Muscle of arm (tissue), 12 donors: ENCODE data around the gene EIF4ENIF1. TPM values are rescaled to one million over a fixed set of nuclear protein-coding genes. Genes with fewer than 3 reads are reported as not detected.
A peak's percentile ranks its signal among the peaks of the same experiment; 100 is the strongest.
"Not testable (repeated sequence)": the region's sequence is repeated elsewhere in the genome, so short reads cannot be mapped to it uniquely, and the experiment has no call there.

Source experiments
- DNase-seq: peaks from one replicate; pipeline ENCODE4 v3.0.0-alpha.2; 2013
- polyA plus RNA-seq, 12 donors: library from polyadenylated mRNA; unstranded; fragments of 120-200 nt; gene quantifications; one replicate each; pipeline ENCODE4 v1.2.1, GENCODE V29; 2013; ENCODE audit not compliant: insufficient read length in 12 of 12

Gene EIF4ENIF1
- polyA plus RNA-seq, 12 donors, result 27.5 to 52.1 (median 30.8) TPM; not detected in 1

DNA sequence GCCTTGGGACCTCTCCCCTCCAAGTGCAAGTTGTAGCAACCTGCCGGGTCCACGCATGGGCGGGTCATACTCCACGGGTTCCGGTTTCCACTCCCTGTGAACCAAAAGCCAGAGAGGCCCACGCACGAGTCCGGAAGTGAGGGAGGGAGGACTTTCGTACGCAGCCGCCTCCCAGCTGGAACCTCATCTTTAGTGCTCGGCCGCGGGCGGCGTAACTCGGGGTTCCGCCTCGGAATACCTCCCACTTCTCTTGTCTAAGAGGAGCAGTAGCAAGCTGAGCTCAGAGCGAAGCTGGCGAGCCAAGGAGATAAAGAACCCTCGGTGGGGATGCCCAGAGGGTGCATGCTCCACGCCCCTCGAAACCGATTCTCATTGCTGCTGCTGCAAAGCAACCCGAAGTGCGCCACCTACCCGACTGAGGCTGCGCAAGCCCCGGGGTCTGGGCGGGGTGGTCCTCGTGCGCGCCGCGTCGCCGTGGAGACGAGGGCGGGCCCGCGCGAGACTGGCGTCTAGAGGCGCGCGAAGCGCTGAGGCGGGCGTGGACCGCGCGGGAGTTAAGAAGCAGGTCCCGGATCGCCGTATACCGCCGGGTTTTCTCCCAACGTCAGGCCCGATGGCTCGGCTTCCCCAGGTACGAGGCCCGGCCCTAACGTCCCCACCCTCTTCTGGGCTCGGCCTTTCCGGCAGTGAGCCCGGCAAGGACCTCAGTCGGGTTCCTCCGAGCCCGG lies 6.5 kb upstream of the EIF4ENIF1 start, which contains the start of gene SFI1:
Gene SFI1, plus strand, starts transcription at position 530 of the 728 bp plus-strand sequence. CDS start 11,749 bp downstream, outside the sequence.
- DNase-seq, result peak; percentile 91

DNA sequence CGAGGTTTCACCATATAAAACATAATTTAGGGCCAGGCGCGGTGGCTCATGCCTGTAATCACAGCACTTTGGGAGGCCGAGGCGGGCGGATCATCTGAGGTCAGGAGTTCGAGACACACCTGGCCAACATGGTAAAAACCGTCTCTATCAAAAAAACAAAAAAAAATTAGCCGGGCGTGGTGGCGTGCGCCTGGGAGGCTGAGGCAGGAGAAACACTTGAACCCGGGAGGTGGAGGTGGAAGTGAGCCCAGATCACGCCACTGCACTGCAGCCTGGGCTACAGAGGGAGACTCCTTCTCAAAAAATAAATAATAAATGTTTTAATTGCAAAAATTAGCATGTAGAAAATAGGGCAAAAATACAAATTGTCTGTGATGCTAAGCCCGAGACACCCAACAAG lies 5.7 kb upstream of the EIF4ENIF1 start:
- DNase-seq, result no peak

GRCh38 chr22:31493355-31493754 lies 3.7 kb upstream of the EIF4ENIF1 start:
- not testable (repeated sequence) for DNase-seq

DNA sequence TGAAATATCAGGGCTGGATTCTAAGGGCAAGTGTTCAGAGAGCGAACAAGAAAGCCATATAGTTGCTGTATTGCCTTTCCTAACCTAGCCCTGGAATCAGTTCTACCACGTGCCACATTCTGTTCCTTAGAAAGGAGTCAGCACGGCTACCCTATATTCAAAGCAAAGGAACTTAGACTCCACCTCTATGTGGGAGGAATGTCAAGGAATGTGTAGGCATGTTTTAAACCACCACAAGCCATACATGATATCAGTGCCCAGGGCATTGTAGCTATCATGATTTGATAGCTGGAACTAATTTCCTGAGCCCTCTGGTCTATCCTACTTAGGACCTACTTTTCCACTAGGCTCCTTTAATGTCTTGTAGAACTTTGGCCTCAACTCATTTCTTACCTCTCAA lies 2.5 kb upstream of the EIF4ENIF1 start:
- DNase-seq, result no peak

DNA sequence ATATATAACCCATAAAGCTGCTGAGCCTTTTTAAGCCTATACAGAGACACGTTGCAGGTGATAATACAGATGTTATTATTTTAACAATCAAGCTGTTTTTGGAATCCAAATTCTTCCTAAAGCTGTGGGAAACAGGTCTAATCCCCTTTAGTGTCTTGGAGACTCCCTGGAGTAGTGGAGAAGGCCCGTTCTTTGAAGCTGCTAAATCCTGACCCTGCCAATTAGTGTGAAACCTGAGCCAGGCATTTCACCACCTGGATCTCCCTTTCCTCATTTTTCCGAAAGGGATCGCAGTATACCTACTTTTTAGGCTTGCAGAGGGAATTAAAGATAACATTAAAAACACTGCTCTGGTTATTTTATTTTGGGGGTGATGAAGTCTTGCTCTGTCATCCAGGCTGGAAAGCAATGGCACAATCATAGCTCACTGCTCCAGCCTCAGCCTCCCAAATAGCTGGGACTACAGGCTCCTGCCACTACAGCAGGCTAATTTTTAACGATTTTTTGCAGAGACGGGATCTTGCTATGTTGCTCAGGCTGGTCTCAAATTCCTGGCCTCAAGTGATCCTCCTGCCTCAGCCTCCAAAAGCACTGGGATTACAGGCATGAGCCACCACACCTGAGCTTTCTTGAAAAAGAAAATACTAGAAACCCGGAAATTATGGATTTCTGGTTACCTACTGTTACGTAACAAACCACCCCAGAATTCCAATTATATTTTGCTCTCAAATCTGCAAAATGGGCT lies 1.7 kb upstream of the EIF4ENIF1 start:
- no peak for DNase-seq

DNA sequence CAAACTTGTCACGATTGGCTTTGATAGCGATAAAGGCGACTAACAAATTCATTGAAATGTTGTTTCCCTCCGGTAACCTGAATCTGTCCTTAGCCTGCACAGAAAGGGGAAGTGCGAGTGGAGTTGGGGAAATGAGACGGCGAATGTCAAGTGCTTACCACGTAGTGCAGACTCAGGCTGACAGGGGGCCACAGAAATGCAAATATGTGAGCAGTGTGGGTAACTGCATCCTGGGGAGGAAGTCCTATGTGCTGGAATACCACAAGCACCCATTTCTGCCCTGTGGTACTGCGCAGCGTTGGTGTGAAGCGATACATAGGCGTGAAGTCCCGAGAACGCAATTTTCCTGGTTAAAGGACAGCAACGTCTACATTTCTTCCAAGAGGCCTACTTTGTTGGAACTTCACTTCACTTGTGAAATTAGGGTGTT lies 869 bp upstream of the EIF4ENIF1 start:
- peak; percentile 56 for DNase-seq

- peak; percentile 13 for DNase-seq
Observed at GRCh38 chr22:31488988-31489617, 539 bp downstream of the EIF4ENIF1 start.

DNA sequence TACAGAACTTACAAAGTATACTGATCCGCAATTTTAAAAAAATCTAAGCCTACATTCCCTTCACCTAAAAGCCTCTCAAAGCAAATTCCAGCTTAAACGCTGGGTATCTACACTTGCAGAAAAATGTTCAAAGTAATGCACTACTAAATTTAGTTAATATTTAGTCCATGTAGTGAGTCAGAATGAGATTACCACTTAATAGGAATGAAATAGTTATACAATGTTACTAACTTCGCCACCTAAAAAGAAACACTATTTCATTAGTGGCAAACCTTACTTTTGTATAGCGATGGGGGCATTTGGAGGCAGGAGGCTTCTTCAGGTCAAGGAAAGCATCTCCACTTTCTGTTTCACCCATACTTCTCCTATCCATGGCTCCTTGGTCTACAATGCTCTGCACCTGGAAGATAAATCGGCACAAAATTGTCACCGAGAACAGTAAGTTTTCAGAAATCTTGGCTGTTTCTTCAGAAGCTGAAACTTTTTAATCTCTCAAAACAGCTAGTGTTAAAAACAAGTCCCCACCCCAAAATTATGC lies 1.2 kb downstream of the EIF4ENIF1 start:
- no peak for DNase-seq

- no peak for DNase-seq
Observed at GRCh38 chr22:31486951-31487350, 2.7 kb downstream of the EIF4ENIF1 start.

DNA sequence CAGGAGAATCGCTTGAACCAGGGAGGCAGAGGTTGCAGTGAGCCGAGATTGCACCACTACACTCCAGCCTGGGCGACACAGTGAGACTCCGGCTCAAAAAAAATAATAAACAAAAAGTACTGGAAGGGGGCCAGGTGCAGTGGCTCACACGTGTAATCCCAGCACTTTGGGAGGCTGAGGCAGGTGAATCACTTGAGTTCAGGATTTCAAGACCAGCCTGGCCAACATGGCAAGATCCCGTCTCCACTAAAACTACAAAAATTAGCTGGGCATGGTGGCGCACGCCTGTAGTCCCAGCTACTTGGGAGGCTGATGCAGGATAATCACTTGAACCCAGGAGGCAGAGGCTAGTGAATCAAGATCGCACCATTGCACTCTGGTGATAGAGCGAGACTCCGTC lies 3.3 kb downstream of the EIF4ENIF1 start:
- DNase-seq, result not testable (repeated sequence)

DNA sequence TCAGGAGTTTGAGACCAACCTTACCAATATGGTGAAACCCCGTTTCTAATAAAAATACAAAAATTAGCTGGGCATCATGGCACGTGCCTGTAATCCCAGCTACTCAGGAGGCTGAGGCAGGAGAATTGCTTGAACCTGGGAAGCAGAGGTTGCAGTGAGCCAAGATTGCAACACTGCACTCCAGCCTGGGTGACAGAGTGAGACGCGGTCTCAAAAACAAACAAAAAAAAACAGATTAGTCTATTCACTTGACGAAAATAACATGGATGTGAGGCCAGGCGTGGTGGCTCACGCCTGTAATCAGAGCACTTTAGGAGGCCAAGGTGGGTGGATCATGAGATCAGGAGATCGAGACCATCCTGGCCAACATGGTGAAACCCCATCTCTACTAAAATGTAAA lies 7.2 kb downstream of the EIF4ENIF1 start:
- not testable (repeated sequence) for DNase-seq

GRCh38 chr22:31481129-31481528 lies 8.5 kb downstream of the EIF4ENIF1 start:
- DNase-seq, result no peak

DNA sequence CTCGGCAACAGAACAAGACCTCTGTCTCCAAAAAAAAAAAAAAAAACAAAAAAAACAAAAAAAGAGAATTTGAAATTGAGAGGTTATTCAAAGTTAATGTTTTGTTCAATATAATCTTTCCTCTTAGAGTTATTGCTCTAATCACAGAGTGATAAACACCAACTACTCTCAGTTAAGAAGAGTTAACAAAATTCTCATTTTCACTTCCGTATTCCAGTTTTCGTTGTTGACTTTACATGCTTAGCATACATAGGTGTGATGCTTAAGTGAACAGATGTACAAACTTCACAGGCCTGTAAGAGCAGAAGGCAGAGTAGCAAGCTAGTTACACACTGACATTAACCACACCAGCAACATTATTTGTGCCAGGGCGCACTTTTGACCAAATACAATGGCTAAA lies 12.3 kb downstream of the EIF4ENIF1 start:
- no peak for DNase-seq

DNA sequence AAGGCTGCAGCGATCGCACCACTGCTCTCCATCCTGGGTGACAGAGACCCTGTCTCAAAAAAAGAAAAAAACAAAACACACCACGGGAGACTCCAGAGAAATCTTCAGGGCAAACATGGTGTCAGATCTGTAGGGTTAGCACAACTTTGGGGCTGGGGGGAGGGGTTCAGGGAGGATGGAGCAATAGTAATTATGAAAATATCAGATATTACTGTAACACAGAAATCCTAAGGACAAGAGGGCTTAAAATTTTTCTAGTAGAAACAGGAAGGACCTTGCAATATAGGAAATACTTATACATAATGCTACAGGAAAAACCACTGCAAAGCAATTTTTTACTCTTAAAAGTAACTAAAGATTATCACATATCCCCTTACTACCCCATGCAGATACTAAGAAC lies 13.8 kb downstream of the EIF4ENIF1 start:
- no peak for DNase-seq

DNA sequence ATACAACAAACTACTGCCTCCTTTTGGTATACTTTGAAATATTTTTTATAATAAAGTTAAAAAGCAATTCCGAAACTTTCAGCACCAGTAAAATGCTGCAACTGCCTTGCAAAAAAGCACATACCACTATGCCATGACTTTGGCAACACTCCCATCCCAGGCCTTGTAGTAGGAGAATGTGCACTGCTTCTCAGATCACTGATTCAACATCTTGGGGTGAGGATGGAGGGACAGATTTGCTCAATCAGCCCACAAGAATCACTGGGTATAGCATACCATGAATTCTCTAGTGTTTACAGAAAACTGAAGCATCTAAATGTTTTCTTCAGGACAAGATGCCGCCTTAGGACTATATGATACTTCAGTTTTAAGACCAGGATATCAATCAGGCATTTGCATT lies 14.9 kb downstream of the EIF4ENIF1 start:
- DNase-seq, result no peak

DNA sequence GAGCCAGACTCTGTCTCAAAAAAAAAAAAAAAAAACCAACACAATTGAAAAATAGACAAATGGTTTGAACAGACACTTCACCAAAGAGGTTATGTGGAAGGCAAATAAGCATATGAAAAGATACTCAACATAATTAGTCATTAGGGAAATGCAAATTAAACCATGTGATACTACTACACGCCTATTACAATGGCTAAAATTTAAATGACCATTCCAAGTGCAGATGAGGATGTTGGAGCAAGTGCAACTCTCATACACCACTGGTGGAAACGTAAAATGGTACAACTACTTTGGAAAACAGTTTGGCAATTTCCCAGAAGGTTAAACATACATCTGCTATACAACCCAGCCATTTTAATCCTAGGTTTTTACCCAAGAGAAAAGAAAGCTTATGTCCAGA lies 24.3 kb downstream of the EIF4ENIF1 start:
- DNase-seq, result no peak

DNA sequence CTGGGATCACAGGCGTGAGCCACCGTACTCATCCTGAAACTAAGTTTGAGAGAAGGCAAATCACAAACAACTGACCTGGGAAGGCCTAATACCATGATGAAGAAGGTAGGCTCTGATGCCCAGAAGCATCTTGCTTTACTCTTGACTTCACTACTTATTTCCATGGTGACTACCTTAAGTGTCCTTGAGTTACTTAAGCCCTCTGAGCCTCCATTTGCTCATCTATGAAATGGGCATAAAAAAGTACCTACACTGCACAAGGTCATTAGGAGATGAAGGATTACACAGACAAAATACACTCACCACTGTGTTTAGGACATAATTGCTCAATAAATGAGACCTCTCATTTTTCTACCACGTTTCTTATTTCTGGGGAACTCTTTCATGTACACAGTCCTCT lies 27.9 kb downstream of the EIF4ENIF1 start:
- no peak for DNase-seq

DNA sequence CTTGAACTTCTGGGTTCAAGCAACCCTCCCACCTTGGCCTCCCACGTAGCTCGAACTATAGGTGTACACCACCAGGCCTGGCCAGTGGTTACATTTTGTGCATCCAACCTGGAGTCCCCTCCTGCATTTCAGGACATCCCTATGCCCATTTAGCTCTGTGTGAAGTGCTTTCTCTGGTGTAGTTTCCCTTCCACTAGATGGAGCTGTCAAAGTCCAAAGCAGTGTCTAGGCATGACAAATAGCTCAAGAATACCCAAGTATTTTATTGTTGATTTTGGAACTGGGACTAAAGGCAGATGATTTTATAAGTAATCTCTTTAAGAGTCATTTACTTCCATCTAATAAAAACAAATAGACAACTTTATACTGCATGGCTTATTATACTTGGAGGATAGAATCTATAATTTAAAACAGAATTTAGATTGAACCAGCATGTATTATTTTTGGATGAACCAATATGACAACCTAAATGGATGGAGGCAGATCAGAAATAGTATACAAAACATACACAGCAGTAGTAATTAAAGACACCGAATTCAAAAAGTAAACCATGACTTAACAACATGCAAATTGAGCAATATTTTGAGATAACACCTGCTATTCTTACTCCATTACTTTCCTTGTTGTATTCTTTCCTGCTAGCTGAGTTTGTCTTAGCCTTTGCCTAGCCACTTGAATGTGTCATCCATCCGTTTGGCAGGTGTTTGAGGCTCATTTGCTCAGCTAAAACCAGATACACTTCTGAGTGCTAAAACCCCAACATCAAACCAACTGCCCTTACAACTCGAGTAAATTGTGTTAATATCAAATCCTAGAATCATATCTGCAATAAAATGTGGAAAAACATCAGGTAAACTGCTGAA lies 37.7 kb downstream of the EIF4ENIF1 start:
- no peak for DNase-seq

- no peak for DNase-seq
Observed at GRCh38 chr22:31449506-31449905, 40.1 kb downstream of the EIF4ENIF1 start.

- no peak for DNase-seq
Observed at GRCh38 chr22:31448382-31448781, 41.3 kb downstream of the EIF4ENIF1 start.

DNA sequence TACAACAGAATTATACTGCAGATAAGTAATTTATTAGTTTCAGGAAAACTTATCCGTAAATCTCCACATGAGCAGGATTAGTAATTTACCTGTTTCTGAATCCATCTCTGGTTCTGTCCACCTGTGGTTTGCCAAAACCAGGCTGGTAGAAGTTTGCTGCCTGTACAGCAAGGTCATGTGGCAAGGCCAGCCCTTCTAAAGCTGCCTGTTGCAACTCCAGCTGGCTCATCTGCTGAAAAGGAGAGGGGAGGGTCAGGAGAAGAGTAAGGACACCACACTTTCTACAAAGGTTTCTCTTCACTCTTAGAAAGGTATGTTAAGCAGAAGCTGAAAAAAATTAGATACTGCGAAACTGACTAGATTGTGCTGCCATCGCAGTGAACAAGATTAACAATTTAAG lies 42.3 kb downstream of the EIF4ENIF1 start:
- DNase-seq, result no peak
